K562 (cell line): ENCODE data around the gene PPIF.

Source experiments
- MXI1 ChIP-seq: IDR thresholded peaks from 2 replicates; pipeline ENCODE4 v1.6.1; 2011; ENCODE audit warnings: low read depth, mild to moderate bottlenecking, improper control_type of control experiment, low read length
- ZNF124 ChIP-seq: sonication (generic); formaldehyde crosslinking; IDR thresholded peaks from 2 replicates; pipeline ENCODE4 v1.8.1; 2022; ENCODE audit warnings: missing genetic modification reagents

GRCh38 chr10:79306644-79307220 lies 40.5 kb upstream of the PPIF start:
- TF ChIP-seq MXI1 (no peak), ZNF124 (CRISPR knock-in tag) (no peak)
